Large intestine (tissue), 1 donor: ENCODE results near the gene SETDB2. TPM values are rescaled to one million over a fixed set of nuclear protein-coding genes. Genes with fewer than 3 reads are reported as not detected.

Source experiments
- polyA plus RNA-seq: library from polyadenylated mRNA; unstranded; fragments of 120-200 nt; gene quantifications from one replicate; pipeline ENCODE4 v1.2.1, GENCODE V29; 2013

The SETDB2 gene
- polyA plus RNA-seq, 1 donor: 13.6 TPM

Other genes starting within 250 kb of the SETDB2 start
- 0.15 TPM for gene MLNR, start 223.9 kb upstream of the SETDB2 start, polyA plus RNA-seq
- 9.2 TPM for gene CDADC1, start 196.3 kb upstream of the SETDB2 start, polyA plus RNA-seq
- 7.8 TPM for gene CAB39L, start 210 bp upstream of the SETDB2 start, polyA plus RNA-seq
- gene PHF11, start 51.7 kb downstream of the SETDB2 start, polyA plus RNA-seq: 47.3 TPM
- 21.2 TPM for gene RCBTB1, start 141.3 kb downstream of the SETDB2 start, polyA plus RNA-seq
- gene ARL11, start 184.2 kb downstream of the SETDB2 start, polyA plus RNA-seq: 1.3 TPM
- 43.1 TPM for gene EBPL, start 247.2 kb downstream of the SETDB2 start, polyA plus RNA-seq